Activated naive CD8-positive, alpha-beta T cell treated with anti-CD3 and anti-CD28 coated beads, Interleukin-2, amount 50 U/mL, for 16 hours (primary cell): ENCODE data around the gene HABP4.

Source experiments
- DNase-seq: peaks from one replicate; pipeline ENCODE4 v3.0.0-alpha.2; 2020; ENCODE audit warnings: low read depth, low spot score

The HABP4 gene

DNA sequence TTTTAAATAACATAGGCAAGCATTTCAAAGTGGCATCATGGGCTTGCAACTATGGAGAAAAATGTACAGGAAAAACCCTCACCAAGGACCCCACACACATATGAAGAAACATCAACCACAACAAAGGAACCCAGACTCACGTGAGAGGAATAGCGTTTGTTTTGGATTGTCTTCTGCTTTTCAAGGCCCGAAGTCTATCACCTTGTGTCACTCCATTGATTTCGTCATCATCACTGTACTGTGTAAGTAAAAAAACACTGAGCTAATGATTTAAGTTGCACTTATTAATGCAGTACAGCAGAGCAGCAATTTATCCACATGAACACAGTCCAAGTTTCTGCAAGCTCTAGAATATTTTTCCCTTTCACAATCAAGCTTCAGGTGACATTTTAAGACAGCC is 72.4 kb downstream of the HABP4 start:
- no peak for DNase-seq

DNA sequence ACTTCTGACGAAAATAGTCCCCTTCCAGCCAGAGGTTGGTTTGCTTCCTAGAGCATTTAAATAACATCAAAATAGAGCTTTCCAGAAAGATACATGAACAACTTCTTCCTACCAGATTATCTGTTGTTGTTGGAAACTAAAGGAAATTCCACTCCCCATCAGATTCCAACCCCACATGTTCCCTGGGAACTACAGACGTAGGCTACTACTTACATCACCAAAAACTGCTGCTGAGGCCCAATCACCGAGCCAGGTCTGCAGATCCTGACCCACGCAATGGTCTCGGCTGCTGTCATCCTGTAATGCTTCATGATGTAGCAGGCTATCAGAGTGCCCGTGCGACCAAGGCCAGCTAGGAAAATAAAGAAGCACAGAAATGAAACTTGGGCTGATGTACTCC is 73.4 kb downstream of the HABP4 start:
- no peak for DNase-seq

DNA sequence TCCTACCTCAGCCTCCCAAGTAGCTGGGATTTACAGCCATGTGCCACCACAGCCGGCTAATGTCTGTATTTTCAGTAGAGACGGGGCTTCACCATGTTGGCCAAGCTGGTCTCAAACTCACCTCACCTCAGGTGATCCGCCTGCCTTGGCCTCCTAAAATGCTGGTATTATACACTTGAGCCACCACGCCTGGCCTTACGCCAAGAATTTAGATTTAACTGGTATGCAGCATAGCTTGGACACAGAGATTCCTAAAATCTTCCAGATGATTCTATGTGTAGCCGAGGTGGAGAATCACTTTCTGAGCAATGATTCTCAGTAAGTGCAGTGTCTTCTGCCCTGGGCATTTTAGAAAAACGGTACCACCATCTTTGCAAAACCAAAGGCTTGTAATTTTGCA is 74.1 kb downstream of the HABP4 start:
- DNase-seq, result no peak

DNA sequence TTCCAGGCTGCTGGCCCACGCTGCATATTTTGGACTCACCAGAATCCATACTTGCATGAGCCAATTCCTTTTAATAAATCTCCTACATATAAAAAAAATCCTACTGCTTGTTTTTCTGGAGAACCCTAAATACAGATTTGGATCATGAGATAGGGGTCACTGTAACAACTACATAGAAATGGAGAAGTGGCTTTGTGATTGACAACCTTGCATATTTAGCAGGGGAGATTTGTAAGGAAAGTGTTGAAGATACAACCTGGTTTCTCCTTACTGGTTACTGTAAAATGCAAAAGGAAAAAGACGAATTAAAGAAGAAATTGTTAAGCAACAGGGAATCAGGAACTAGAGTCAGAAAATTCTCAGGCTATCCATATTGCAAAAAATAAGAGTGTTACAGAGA is 74.8 kb downstream of the HABP4 start:
- no peak for DNase-seq

DNA sequence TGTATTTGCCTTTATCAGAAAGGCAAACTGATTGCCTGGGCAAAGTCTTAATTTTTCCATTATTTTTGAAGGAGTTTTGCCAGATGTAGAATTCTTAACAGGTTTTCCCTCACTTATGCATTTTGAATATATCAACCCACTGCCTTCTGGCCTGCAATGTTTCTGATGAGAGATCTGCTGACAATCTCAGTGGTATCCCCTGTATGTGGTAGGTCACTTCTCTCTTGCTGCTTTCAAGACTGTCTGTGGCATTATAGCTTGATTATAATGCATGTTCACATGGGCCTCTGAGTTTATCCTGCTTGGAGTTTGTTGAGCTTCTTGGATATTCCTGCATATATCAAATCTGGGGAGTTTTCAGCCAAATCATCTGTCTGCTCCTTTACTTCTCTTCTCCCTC is 82.2 kb downstream of the HABP4 start:
- no peak for DNase-seq

DNA sequence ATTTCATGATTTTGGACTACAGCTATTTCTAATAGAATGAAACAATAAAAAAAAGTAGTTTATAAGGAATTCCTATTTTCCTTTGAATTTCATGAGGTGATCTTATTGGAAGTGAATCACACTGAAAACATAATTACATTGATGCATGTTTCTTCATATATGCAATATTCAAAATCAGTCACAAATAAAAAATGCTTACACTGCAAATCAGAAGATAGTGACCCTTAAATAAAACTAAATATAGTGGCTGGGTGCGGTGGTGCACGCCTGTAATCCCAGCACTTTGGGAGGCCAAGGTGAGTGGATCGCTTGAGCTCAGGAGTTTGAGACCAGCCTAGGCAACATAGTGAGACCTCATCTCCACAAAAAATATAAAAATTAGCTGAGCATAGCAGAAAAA is 90.1 kb downstream of the HABP4 start:
- DNase-seq, result no peak
